Measurements from ENCODE around the gene AFG3L2.

The AFG3L2 gene

GRCh38 chr18:12352188-12352587, 24.8 kb downstream of the AFG3L2 start:
- no peak for DNase-seq (ENCODE audit: insufficient read length, low spot score)
- no peak for TF ChIP-seq CTCF (IDR thresholded peaks at IDR 0.05; ENCODE audit: insufficient read depth, missing control alignments)
- no peak for FAIRE-seq

- no peak for FAIRE-seq
- no peak for TF ChIP-seq CTCF (IDR thresholded peaks at IDR 0.05; ENCODE audit: insufficient read depth, missing control alignments)
- DNase-seq (ENCODE audit: insufficient read length, low spot score): no peak
These were observed 29.1 kb downstream of the AFG3L2 start for GRCh38 chr18:12347895-12348294.

- FAIRE-seq (no peak), DNase-seq (ENCODE audit: insufficient read length, low spot score) (no peak)
- no peak for TF ChIP-seq CTCF (IDR thresholded peaks at IDR 0.05; ENCODE audit: insufficient read depth, missing control alignments)
These were observed 30.8 kb downstream of the AFG3L2 start for GRCh38 chr18:12346240-12346565.

- no peak for TF ChIP-seq CTCF (IDR thresholded peaks at IDR 0.05; ENCODE audit: insufficient read depth, missing control alignments)
- FAIRE-seq: no peak
- DNase-seq (ENCODE audit: insufficient read length, low spot score): no peak
These were observed 31.4 kb downstream of the AFG3L2 start for GRCh38 chr18:12345491-12346239.

GRCh38 chr18:12342661-12343060, 34.4 kb downstream of the AFG3L2 start:
- no peak for DNase-seq (ENCODE audit: insufficient read length, low spot score)
- no peak for FAIRE-seq
- TF ChIP-seq CTCF (IDR thresholded peaks at IDR 0.05; ENCODE audit: insufficient read depth, missing control alignments): no peak

GRCh38 chr18:12340945-12341660, 35.9 kb downstream of the AFG3L2 start:
- no peak for TF ChIP-seq CTCF (IDR thresholded peaks at IDR 0.05; ENCODE audit: insufficient read depth, missing control alignments)
- DNase-seq (ENCODE audit: insufficient read length, low spot score) (no peak), FAIRE-seq (no peak)

- DNase-seq (ENCODE audit: insufficient read length, low spot score): no peak
- no peak for FAIRE-seq
- no peak for TF ChIP-seq CTCF (IDR thresholded peaks at IDR 0.05; ENCODE audit: insufficient read depth, missing control alignments)
These were observed 38.6 kb downstream of the AFG3L2 start for GRCh38 chr18:12338382-12338781.

All from D721Med (cell line).